H1 (cell line): Measurements from ENCODE around the gene GAN. TPM values are rescaled to one million over a fixed set of nuclear protein-coding genes. Genes with fewer than 3 reads are reported as not detected.

Experiments
- EP300 ChIP-seq, 2 experiments: IDR thresholded peaks; 1 replicate in 1 of 2; 2 replicates in 1 of 2; pipeline ENCODE4 v1.6.1; 2011 to 2012; ENCODE audit warnings: low read depth in 2 of 2, low read length in 2 of 2, mild to moderate bottlenecking in 2 of 2, borderline replicate concordance in 1 of 2, inconsistent platforms in 1 of 2, moderate library complexity in 1 of 2
- GTF2F1 ChIP-seq: IDR thresholded peaks from 2 replicates; pipeline ENCODE4 v1.6.1; 2012; ENCODE audit warnings: low read depth, low read length, improper control_type of control experiment, borderline replicate concordance
- TAF1 ChIP-seq: IDR thresholded peaks from 2 replicates; pipeline ENCODE4 v1.6.1; 2011; ENCODE audit warnings: mild to moderate bottlenecking, low read depth, low read length
- polyA plus RNA-seq, 7 experiments: library from polyadenylated mRNA; depleted of rRNA in 3 of 7; stranded (reverse) in 5 of 7; unstranded in 2 of 7; fragments of >200 nt in 5 of 7; fragments of 200-250 nt in 2 of 7; gene quantifications; 1 replicate in 5 of 7; 2 replicates in 1 of 7; 4 replicates in 1 of 7; pipeline versions ENCODE4 v1.2.1 to v1.2.3, GENCODE V29; 2011 to 2013; ENCODE audit warnings: missing spikeins in 2 of 7, mixed read lengths in 2 of 7
- total RNA-seq: library from RNA; stranded (reverse); fragmentation: NEBNext Ultra II Directional; extraction: Animal tissue kit (Norgen Biotek cat#: 25700); gene quantifications from 2 replicates; pipeline ENCODE4 v1.2.1, GENCODE V29; 2021

GAN gene
- total and polyA plus RNA-seq, 2 of the 8 experiments (the other 6 are each of a cell fraction or from before 2014, with no cell fraction given) = 4.5 to 23.9 TPM

GRCh38 chr16:81416749-81417148 is 102.0 kb downstream of the GAN start (continued):
- no peak for TF ChIP-seq EP300 (IDR thresholded peaks at IDR 0.05; ENCODE audit: borderline replicate concordance in 1 of 2, low read depth in 2 of 2, low read length in 2 of 2)
- no peak for TF ChIP-seq TAF1
- TF ChIP-seq GTF2F1 = no peak
